ENCODE data around the gene SHMT2.

- TF ChIP-seq SUZ12 (IDR thresholded peaks at IDR 0.05; ENCODE audit: extremely low read depth, insufficient read depth, insufficient read length) (no peak), YY1 (IDR thresholded peaks at IDR 0.05; ENCODE audit: insufficient read depth, insufficient read length) (no peak)
Observed at GRCh38 chr12:57266681-57267080, 37.2 kb downstream of the SHMT2 start.

All from NT2/D1 (cell line).